GM21360 (cell line): ENCODE measurements around the gene CHRNG.
"Not testable (repeated sequence)": the region's sequence is repeated elsewhere in the genome, so short reads cannot be mapped to it uniquely, and the experiment has no call there.

Experiments used
- ATAC-seq: cut with Tn5 transposase; IDR thresholded peaks from one replicate; pipeline ENCODE4 v1.9.1; 2021; ENCODE audit warnings: mild to moderate bottlenecking, moderate library complexity; ENCODE audit not compliant: unreplicated experiment

Gene CHRNG

GRCh38 chr2:232526372-232526941 is 13.0 kb upstream of the CHRNG start:
- ATAC-seq: no peak

GRCh38 chr2:232527905-232528470 is 11.5 kb upstream of the CHRNG start:
- no peak for ATAC-seq

- ATAC-seq: no peak
These were observed 10.6 kb upstream of the CHRNG start for GRCh38 chr2:232528746-232529460.

- no peak for ATAC-seq
These were observed 9.5 kb upstream of the CHRNG start for GRCh38 chr2:232529806-232530547.

GRCh38 chr2:232530626-232531260 is 8.7 kb upstream of the CHRNG start:
- no peak for ATAC-seq

GRCh38 chr2:232532419-232532818 is 7.1 kb upstream of the CHRNG start:
- ATAC-seq: no peak

- ATAC-seq: not testable (repeated sequence)
These were observed 6.7 kb upstream of the CHRNG start for GRCh38 chr2:232532821-232533220.

GRCh38 chr2:232533944-232534710 is 5.4 kb upstream of the CHRNG start:
- ATAC-seq: no peak

GRCh38 chr2:232534940-232535651 is 4.4 kb upstream of the CHRNG start:
- no peak for ATAC-seq

GRCh38 chr2:232535761-232536530 is 3.5 kb upstream of the CHRNG start:
- ATAC-seq: no peak

GRCh38 chr2:232537079-232537478 is 2.4 kb upstream of the CHRNG start:
- ATAC-seq: no peak

- ATAC-seq: no peak
These were observed 2.0 kb upstream of the CHRNG start for GRCh38 chr2:232537499-232537898.

GRCh38 chr2:232538671-232539070 is 821 bp upstream of the CHRNG start:
- no peak for ATAC-seq

GRCh38 chr2:232540441-232541041 is 1.0 kb downstream of the CHRNG start:
- no peak for ATAC-seq

GRCh38 chr2:232541195-232541960 is 1.9 kb downstream of the CHRNG start:
- no peak for ATAC-seq

- ATAC-seq: no peak
These were observed 2.6 kb downstream of the CHRNG start for GRCh38 chr2:232541961-232542714.
